ENCODE results near the gene NDUFAF8.

The NDUFAF8 gene

DNA sequence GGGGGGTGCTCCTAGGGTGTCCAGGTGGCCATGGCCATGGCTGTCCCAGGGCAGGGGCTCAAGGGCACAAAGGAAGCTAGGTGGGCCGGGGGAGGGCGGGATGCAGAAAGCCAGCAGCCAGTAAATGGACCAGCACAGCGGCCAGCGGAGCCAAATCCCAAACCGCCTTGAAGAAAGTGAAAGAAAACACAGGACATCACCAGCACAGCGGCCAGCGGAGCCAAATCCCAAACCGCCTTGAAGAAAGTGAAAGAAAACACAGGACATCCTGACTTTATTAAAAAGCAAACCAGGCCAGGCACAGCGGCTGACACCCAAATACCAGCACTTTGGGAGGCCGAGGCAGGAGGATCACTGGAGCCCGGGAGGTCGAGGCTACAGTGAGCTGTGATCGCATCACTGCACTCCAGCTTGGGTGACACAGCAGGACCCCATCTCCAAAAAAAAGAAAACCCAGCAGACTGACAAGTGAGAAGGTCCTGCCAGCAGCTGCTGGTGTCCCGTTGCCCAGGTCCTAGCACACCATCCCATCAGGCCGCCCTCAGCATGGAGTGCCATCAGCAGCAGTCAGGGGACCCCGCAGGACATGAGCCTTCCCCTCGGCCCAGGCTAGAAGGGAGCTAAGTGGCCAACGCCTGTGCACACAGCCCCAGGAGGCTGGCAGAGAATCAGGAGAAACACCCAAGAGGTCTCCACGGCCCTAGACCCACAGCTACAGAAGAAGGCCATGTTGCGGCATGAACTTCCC lies 39.0 kb downstream of the NDUFAF8 start:
- no peak for DNase-seq

DNA sequence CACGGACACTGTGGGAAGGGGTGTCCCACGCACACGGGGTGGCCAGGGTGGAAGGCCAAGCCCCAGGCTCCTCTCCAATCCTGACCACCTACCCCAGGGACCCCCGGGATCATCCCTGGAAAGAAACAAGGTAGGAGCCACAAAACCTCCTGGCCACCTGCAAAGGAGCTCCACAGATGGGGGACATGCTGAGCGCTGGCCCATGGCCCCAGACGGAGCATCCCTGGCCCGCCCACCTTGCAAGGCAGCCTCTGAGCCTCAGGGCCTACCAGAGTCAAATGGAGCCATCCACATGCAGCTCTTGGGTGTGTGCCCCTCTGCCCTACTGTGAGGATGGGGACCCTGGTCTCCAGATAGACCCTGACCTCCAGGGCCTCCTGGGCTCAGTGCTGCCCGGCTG lies 39.7 kb downstream of the NDUFAF8 start:
- DNase-seq = no peak

DNA sequence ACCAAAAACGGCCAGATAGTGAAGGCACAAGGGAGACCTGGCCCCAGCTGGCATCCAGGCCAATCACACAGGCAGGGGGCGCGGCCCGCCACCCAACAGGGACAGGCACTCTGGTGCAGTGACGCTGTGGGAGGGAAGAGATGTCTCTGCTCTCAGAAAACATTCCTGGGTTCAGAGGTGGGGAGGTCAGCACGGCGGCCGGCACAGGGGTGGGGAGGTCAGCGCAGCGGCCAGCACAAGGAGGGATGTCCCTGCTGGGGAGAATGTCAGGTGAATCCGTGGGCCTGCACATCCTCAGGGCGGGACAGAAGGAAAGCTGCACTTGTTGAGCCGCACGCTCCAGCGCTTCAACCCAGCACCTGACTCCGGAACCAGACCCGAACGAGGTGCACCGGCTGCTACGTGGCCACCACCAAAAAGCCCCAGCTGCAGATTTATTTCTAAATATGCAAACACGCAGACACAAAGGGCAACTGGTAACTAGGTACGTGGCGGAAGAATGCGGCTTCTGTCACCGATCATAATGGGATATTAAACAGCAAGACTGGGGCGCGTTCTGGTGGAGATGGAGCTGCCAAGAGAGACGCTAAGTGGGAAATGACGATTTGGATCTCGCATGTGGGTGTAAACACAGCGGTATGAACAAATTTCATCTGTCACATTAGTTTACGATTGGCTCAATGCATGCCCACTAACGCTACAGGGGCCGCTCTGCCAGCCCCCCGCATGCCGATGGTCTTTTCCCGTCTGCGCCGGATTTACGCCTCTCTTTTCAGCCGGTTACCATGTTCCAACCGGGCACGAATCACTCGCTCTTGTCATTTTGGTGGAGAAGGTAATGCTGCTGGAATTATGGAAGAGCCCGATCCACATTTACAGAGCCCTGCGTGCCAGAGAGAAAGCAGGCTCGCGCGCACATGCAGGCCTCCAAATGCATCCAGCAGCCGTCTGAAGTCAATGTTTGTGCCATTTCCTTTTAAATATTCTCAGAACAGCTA lies 40.5 kb downstream of the NDUFAF8 start:
- DNase-seq = no peak

DNA sequence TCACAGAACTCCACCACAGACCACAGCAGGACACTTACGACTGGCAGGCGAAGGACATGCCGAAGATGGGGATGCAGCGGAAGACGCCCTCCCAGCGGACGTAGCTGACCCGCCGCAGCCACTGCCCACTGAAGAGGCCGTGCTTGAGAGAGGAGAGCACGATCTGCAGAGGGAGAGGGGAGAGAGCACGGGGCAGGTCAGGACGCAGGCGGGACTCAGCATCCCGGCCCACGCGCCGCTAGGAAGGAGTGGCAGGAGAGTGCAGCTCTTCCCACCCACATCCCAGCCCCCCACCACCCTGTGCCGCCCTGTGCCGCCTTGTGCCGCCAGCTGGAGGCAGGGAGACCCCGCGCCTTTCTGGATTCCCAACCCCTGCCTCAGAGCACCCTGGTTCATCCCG lies 41.5 kb downstream of the NDUFAF8 start:
- no peak for DNase-seq

DNA sequence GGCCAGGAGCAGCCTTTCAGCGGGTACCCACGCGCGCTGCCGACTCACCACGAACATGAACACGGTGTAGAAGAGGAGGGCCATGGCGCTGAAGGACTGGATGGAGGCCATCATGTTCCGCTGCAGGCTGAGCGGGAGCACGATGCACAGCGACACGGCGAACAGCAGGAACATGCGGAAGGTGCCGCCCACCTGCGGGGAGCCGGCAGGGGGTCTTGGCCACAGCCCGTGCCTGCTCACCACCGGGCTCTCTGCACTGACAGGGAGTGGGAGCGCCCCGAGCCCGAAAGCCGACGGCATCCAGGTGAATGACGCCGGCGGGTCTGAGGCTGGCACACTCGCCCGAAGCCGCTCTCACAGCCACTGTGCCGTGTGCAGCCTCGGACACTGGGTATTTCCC lies 43.0 kb downstream of the NDUFAF8 start:
- DNase-seq = no peak

DNA sequence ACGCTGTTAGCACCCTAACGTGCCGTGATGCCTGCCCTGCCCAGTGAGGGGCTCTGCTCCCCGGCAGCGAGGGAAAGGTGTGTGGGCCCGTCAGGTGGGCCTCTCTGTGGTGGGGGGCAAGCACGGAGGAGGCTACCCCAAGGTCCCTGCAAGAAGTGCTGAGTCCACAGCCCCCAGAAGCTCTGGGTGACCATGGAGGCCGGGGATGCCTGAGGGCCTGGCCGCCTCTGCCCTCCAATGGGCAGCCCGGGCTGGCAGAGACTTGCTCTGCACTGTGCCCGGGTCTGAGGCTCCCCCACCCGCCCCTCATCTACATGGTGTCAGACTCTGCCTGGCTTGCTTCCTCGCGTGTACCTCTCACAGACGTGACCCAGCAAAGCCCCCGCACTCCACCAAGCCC lies 43.8 kb downstream of the NDUFAF8 start:
- no peak for DNase-seq

GRCh38 chr17:81285179-81285878 lies 46.2 kb downstream of the NDUFAF8 start:
- no peak for DNase-seq

DNA sequence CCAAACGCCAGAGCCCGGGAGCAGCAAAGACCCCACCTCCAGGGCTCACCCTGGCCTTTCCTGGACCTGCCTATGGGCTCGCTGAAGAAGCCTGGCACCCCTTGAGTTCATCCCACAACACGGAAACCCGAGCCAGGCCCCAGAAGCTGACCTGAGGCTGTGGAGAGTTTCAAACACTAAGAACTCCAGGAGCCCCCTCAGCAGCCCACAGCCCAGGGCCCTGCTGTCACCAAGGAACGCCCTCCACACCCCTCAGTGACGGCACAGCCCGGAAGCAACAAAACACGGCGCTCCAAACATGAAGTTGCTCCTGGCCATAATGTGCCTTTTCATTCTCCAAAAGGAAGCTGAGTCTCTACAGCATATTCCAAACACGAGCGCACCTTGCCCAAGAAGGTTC lies 46.8 kb downstream of the NDUFAF8 start:
- no peak for DNase-seq

- DNase-seq = no peak
These were observed 47.5 kb downstream of the NDUFAF8 start for GRCh38 chr17:81286491-81287145.

DNA sequence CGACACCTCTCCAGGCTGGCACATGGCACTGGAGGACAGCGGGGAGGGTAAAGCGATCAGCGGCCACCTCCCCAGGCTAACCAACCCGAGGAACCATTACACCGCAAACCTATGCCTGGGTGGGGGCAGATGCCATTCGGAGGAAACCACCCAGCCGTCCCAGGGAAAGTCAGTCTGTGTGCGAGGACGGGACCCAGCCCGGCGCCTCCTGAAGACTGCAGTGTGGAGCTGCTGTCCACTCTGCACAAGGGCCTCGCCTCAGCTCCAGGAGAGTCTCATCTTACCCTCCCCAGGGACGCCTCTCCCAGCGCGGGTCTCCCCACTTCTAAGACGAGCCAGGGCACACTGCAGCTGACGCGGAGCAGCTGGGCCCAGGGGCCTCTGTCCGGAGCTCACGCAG lies 48.0 kb downstream of the NDUFAF8 start:
- no peak for DNase-seq

- DNase-seq = no peak
These were observed 48.8 kb downstream of the NDUFAF8 start for GRCh38 chr17:81287741-81288430.

GRCh38 chr17:81288715-81289114 lies 49.6 kb downstream of the NDUFAF8 start:
- no peak for DNase-seq

DNA sequence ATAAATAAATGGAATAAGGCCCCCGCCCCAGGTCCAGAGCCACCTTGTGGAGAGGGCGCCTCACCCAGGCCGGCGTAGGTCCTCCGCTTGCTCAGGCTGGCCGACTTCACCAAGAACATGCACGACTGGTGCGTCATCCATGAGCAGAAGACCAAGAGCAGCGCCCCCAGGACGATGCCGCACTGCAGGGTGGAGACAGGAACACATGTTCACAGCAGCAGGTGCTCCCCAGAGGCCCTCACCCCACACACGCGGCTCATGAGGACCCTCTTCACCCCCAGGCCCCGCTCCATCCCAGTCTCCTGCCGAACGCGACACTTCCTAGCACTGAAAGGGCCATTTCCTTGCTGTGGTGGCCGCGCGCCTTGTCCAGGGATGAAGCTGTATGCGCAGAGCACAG lies 50.5 kb downstream of the NDUFAF8 start:
- DNase-seq = no peak

DNA sequence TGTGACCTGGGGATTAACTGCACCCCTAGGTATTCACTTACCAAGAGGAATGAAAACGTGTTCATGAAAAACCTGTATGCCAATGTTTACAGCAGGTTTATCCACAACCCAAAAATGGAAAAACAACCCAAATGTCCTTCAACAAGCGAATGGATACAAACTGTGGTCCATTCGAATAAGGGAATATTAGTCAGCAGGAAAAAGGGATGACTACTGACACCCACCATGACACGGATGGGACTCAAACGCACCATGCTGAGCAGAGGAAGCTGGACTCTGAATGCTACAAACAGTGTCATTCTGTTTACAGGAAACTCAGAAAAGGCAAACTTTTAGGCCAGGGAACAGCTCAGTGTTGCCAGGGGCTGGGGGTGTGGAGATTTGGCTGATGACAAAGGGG lies 51.1 kb downstream of the NDUFAF8 start:
- no peak for DNase-seq

Data from amniotic stem cell (primary cell).